HG03354 (cell line): ENCODE measurements around the gene SLCO2A1.

Experiments
- ATAC-seq: cut with Tn5 transposase; IDR thresholded peaks from one replicate; pipeline ENCODE4 v1.9.1; 2021; ENCODE audit warnings: mild to moderate bottlenecking; ENCODE audit not compliant: unreplicated experiment, poor library complexity, severe bottlenecking

The SLCO2A1 gene

DNA sequence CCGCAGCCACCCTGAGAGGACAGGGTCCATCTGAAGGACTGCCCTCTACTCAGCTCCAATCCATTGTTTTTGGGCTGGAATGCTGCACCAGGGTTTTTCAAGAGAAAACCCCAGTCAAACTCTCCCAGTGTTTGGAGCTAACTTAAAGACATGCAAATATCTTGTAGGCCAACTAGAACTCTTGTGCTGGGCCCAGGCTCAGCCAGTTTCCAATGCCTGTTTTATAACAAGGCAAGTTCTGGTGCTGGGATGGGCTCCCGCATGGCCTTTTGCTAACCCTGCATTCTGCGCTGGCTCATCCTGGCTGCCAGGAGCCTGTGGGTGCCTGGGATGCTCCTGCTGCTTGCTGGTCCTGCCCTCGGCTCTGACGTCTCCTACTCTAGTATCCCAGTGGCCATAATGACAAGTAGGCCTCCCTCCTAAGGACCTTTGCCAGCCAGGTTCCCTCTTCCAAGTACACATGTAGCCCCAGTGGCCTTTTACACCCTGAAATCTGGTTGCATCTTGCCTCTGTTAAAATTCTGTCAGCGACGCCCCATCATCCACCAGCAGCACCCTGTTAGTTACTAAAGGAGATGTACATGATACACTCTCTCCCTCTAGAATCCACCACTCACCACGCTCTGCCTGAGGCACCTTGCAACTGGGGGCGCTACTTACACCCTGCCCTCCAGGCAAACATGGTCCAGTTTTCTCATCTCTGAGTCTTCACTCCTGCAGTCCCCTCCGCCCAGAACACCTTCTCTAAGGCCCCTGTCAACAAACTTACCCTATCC lies 103.6 kb downstream of the SLCO2A1 start:
- ATAC-seq: no peak

DNA sequence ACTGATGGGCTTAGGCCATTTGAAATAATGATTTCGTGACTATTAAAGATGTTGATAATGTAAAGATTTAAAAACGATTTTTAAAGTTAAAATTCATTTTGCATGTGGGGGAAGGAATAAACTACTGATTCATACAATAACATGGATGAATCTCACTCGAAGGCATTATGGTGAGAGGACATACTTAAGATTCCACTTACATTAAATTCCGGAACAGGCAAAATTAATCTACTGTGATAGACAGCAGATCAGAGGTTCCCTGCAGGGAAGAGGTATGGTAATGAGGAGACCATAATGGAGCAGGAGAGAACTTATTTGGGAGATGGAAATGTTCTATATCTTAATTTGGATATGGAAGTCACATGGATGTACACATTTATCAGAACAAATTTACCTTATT lies 105.7 kb downstream of the SLCO2A1 start:
- ATAC-seq: no peak

DNA sequence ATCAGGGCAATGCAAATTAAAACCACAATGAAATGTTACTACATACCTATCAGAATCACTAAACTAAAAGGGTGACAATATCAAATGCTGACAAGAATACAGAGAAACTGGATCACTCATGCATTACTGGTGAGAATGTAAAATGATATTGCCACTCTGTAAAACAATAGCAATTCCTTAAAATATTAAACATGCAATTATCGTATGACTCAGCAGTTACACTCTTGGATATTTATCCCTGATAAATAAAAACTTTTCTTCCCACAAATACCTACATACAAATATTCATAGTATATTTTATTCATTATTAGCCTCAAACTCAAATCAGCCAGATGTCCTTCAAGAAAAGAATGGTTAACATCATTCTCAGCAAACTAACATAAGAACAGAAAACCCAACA lies 108.1 kb downstream of the SLCO2A1 start:
- ATAC-seq: no peak

DNA sequence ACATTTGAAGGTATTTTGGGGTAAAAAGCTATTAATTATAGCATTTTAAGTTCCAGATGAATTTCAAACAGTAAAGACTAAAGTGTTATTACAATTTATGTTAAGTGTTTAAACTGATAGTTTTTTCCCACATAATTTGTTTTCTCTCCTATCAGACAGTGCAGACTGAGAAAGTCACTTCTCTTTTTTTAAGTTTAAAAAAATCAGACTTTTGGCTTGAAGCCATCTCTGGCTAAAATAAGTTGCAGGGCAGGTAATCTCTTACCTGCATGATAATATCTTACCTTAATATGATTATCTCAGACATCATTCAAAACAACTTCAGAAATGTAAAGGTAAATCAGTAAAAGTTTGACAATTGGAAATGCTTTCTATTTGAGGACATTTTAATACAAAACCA lies 112.6 kb downstream of the SLCO2A1 start:
- ATAC-seq: no peak

DNA sequence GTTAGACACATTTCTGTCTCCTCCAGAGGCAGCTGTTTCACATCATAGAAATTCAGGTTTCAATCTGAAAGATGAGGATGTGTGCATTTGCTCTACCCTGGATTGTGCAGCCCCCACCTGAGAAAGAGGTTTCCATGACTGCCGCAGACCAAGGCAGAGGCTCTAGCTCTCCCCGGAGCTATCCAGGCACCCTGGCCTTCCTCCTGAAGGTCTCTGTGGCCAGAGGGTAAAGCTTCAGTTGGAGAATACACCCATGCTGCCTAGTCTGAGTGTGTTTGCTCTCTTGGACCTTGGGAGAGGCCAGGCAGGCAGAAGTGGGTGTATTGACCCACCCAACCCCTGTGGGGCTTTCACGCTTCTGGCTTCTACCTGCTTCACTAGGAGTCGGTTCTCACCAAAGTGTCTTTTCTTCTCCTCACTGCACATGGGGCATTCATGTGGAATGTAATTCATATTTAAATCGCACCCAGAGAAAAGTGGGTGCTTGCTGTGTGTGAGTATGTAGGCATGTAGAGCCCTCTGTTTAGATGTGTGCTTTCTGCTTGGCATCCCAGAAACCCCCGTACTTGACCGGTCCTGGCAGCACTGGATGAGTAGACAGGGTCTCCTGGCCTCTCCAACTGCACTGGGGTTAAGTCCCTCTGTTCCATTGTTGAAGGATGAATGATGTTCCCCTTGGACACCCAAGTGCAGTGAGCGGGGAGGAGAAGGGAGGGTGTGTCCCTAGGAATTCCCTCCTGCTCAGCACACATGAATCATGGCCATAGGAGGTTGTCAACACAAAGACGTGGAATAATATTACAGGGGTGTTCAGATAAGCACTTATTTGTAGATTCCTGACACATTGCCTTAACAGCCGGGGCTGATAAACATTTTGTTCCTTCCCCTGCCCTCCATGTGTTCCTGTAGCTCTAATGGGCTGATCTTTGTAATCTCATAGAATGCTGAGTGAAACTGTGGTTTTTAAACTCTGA lies 113.8 kb downstream of the SLCO2A1 start:
- ATAC-seq: no peak

DNA sequence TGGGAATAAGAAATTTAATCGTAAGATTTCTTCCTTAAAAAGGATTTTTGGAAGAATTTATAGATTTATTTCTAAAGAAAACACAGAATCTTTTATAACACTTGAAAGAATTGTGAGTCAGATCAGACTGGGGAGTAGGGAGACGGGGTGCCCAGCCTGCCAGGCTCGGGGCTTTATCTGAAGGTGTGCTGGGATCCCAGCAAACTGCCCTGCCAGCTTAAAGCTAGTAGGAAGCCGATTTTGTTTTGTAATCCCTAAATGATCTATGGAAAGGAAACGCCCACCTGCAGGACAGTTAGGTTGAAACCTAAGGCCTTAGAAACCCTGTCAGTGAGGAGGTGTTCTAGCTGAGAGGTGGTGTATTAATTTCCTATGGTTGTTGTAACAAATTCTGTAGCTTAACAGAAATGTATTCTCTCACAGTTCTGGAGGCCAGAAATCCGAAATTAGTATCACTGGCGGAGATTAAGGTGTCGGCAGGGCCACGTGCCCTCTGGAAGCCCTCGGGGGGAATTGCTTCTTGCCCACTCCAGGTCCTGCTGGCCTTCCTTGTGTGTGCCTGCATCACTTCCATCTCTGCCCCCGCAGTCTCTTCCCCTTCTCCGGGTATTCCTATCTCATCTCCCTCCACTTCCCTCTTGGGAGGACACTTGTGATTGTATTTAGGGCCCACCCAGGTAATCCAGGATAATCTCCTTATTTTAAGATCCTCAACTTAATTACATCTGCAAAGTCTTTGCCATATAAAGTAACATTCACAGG lies 114.7 kb downstream of the SLCO2A1 start:
- ATAC-seq: no peak

DNA sequence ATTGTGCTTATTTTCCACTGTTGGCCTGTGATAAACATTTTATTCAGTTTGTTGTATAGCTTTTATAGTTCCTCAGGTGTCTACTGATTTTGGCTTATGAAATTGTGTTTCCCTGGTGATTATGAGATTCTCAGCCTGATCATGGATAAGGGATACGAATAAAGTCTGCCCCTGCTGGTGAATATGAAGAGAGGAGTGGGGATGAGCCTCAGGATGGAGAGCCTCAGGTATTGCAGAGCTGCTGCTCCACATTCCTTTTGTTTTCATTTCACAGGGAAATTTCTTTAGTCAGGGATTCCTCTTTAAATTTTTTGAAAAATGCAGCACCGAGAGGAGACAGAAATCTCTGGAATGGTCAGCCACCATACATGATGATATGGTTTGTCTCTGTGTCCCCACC lies 119.3 kb downstream of the SLCO2A1 start:
- ATAC-seq: no peak

DNA sequence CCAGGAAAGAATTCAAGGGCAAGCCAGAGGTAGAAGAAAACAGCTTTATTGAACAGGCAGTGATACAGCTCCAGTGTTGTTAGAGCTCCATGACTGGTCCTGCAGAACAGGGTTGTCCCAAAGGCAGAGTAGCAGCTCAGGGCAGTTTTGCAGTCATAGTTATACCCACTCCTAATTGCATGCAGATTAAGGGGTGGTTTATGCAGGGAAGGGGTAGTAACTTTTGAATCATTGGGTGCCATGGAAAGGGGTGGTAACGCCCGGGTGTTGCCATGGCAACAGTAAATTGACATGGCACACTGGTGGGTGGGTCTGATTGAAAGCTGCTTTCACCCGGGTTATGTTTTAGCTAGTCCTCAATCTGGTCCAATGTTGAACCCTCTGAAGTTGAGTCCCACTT lies 124.3 kb downstream of the SLCO2A1 start:
- no peak for ATAC-seq

DNA sequence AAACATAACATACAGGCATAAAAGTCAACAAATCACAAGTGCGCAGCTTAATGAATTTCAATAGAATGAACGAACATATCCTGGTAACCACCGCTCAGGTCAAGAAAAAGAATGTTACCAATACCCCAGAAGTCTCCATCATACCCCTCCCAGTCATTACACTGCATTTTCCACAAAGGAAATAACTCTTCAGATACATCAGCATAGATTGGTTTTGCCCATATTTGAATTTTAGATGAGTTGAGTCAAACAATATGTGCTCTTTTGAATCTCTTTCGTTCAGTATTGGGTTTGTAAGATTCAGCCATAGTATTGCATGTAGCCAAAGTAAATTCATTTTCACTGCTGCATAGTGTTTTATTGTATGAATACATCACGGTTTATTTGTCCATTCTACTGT lies 127.9 kb downstream of the SLCO2A1 start:
- no peak for ATAC-seq

DNA sequence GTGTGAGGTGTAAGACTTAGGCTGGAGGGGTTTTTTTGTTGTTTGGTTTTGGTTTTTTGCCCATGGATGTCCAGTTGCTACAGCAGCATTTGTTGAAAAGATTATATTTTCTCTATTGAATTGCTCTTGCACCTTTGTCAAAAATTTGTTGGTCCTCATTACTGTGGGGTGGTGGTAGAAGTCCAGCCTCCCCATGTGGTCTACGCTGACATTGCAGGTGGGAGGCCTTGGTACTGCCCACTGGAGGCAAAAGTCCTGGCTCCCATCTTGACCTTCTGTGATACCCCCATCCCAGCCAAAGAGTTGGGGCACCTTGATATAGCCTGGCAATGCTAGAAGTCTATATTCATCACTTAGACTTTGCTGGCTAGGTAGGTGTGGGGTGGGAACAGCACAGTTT lies 128.6 kb downstream of the SLCO2A1 start:
- no peak for ATAC-seq

DNA sequence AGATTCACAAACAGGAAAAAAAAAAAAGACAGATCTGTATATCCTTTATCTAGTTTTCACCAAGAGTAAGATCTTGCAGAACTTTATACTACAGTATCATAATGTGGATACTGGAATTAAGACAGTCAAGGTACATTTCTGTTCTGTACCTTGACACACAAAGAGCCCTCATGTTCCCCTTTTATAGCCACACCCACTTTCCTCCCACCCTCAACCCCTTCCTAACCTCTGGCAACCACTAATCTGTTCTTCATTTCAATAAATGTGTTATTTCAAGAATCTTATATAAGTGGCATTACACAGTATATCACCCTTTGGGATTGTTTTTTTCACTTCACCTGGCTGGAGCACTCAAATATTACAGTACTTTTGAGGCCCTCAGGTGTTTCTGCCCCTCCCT lies 130.4 kb downstream of the SLCO2A1 start:
- ATAC-seq: no peak

DNA sequence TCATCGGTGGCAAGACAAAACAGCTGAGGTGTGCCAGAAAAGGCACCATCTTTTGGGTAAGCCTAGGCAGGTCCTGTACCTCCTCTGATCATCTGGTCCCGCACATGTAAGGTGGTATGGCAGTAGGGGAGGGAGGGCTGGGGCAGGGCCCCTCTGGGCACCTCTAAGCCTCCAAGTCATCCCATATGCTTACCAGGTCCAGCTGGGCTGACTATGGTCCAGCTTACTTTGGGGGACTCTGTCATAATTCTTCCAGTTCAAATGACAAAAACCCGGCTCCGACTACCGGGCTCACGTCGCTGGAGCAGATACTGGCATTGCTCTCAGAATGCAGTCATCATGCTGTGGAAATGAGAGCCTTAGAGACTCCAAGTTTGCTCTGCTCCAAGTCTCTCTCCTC lies 132.2 kb downstream of the SLCO2A1 start:
- no peak for ATAC-seq

DNA sequence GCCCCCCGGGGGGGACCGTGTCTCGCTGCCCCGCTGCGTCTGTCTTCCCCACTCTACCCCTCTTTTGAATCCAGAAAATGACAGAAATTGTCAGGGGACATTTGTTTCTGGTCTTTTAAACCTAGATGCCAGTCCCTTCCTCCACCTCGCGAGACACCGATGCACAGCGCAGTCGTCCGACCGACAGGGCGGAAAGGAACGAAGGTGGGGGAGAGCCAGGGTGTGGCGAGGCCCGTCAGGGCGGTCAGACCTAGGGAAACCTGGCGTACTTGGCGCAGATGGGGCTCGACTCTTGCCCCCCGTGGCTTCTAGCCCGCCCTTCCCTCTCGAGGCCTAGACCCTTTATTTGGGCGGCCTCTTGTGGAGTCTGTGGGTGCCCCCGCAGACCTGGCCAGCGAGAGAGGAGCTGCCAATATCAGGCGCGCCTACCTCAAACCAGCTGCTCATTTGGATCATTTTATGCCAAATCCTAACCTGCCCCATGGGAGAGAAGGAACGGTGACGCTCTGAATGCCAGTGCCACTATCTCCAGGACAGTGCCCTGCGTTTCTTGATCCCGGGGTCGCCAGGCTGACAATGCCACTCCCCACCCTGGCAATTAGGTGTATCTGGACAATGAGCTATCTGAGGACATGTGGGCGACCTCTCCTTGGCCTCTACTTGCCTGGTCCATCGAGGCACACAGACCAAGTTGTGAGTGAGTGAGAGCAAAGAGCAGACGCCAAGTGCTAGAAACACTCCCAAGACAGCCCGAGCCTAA lies 133.5 kb downstream of the SLCO2A1 start:
- no peak for ATAC-seq

DNA sequence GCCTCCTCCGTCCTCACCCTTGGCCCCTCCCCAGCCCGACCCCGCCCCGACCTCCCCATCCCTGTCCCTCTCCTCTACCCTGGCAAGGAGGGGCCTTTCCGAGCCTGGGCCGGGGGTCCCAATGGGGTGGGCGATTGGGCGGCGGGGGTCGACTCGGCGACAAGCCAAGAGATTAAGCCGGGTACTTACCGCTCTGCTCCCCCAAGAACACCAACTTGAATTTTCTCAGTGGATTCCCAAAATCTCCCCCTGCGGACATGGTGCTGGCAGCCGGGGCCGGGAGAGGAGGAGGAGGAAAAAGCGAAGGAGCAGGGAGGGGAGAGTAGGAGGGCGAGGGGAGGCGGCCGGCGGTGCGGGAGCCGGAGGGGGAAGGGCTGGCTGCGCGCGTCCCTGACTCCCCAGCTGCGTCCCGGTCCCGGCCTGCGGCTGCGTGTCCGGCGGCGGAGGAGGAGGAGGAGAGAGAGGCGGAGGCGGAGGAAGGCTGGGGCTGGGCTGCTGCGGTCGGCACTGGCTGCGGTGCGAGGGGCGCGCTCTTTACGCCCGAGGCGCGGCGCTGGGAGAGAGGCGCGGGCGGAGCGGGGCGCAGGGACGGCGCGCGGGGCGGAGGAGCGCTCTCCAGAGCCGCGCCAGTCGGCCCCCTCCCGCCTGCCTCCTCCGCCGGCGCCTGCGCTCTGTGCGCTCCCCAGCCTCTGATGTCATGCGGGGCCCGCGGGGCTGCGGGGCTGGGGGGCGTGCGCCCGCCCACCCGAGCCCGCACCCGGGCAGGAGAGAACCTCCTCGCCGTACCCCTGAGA lies 134.3 kb downstream of the SLCO2A1 start, which contains the start of gene RAB6B:
RAB6B (minus strand) TSS at position 675 of the 794 bp plus-strand sequence; CDS start at position 259, 416 bp downstream.
- no peak for ATAC-seq

DNA sequence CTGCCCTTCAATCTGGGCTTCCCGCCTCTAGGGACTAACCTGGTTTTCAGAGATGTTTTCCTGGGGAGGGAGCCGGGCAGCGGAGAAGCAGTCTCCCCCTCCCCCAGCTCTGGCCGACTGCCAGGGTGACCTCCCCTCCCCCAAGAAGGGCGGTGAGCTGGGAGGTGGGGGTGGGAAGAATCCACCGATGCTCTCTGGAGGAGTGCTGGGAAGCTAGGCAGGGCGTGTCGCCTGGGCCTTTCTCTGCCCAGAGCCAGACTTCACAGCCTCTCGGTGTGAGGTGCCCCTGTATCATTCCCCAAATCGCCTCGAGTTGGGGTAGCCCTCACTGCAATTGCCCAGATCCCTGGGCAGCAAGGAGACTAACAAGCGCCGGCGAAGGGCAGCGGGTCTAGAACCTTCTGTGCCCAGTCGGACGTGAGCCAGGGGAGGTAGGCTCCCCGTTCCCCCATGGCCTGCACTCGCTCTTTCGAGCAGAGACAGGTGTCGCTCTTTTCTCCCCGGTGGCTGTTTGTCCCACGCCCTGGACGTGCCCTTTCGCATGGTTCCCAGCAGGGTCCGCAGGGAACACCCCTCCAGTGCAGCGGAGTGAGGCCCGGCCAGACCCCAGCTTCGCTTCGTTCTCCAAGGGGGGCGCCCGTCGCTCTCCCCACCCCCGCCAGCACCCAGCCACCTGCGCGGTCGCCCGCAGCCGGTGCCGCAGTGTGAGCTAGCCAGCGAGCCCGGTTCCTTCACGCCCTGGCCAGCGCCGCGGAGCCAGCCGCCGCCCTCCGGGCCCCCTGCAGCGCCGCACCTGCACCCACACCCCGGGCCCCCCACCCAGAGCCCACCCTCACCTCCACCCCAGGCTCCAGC lies 135.1 kb downstream of the SLCO2A1 start:
- no peak for ATAC-seq

DNA sequence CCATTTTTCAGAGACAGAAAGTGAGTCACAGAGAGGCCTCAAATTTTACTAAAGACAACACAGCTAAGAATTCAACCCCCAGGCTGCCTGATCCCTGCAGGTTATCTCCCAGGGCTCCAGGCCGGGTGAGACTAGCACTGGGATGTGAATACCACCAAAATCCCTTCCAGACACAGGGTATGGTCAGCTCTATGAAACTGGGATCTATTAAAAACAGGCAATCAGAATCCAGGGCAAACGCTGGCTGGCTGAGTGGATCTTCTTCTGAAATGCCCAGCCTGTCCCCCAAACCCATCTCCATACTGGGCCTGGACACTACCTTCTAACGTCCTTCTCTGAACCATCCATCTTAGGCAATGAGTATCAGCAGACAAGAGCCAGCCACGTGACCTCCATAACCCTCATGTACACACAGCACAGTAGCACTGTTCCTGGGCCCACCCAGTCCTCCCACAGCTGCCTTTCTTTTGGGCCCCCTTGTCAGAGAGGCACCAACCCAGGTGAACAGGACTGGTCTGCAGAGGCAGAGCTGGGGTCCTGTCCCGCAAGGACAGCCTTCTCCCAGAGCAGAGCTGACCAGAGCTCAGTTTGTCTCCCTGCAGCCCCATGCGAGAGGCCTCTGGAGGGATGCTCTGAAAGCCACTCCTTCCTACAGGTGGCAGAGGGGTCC lies 135.9 kb downstream of the SLCO2A1 start:
- ATAC-seq: no peak

DNA sequence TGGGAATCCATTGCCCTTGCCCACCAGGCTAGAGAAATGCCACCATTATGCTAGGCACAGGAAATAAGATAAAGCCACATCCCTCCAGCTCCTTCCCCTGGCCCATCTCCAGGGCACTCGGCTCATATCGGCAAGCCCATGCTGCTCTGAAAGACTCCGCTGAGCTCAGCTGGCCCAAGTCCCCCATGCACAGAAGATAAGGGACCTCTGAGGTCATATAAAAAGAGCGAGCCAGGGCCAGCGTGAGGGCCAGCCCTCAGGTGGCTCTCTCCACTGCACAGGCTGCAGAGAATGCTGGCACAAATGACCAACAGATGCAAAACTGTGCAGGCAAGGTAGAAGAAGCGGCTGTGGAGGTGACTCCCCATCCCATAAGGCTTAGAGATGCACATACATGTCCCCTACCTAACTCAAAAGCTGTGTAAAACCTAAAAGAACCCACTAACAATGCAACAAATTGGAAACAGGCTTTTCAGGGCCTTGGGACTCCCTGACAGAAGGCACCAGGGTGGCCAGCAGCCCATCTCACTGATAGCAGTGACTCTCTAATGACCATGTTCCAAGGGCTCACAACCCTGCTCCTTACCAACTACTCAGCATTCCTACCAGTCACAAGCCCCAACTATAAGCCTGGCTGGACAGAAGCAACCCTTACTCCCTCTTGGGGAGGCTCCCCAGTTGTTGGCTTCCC lies 137.0 kb downstream of the SLCO2A1 start:
- no peak for ATAC-seq
